H1 (cell line): ENCODE data around the gene GADD45B. TPM values are rescaled to one million over a fixed set of nuclear protein-coding genes. Genes with fewer than 3 reads are reported as not detected.

Source experiments
- EGR1 ChIP-seq: IDR thresholded peaks from 2 replicates; pipeline ENCODE4 v1.6.1; 2011; ENCODE audit warnings: low read depth, low read length, borderline replicate concordance
- KDM1A ChIP-seq: fragments of 200-600, 300-600 bp; sonication (generic); IDR thresholded peaks from 2 replicates; pipeline ENCODE4 v1.7.1; 2016; ENCODE audit warnings: mild to moderate bottlenecking, low read length, borderline replicate concordance
- SIN3A ChIP-seq, 2 experiments: IDR thresholded peaks in 1 of 2; conservative IDR thresholded peaks in 1 of 2; 2 replicates each; pipeline ENCODE4 v1.6.1; 2011 to 2012; ENCODE audit warnings: low read length in 2 of 2, improper control_type of control experiment in 1 of 2, low read depth in 1 of 2, mild to moderate bottlenecking in 1 of 2
- polyA plus RNA-seq, 7 experiments: library from polyadenylated mRNA; depleted of rRNA in 3 of 7; stranded (reverse) in 5 of 7; unstranded in 2 of 7; fragments of >200 nt in 5 of 7; fragments of 200-250 nt in 2 of 7; gene quantifications; 1 replicate in 5 of 7; 2 replicates in 1 of 7; 4 replicates in 1 of 7; pipeline versions ENCODE4 v1.2.1 to v1.2.3, GENCODE V29; 2011 to 2013; ENCODE audit warnings: missing spikeins in 2 of 7, mixed read lengths in 2 of 7
- total RNA-seq: library from RNA; stranded (reverse); fragmentation: NEBNext Ultra II Directional; extraction: Animal tissue kit (Norgen Biotek cat#: 25700); gene quantifications from 2 replicates; pipeline ENCODE4 v1.2.1, GENCODE V29; 2021

Gene GADD45B
- total and polyA plus RNA-seq, 2 of the 8 experiments (the other 6 are each of a cell fraction or from before 2014, with no cell fraction given) = 7.4 to 11.4 TPM

GRCh38 chr19:2477732-2478191 lies 1.8 kb downstream of the GADD45B start (continued):
- TF ChIP-seq SIN3A (conservative IDR thresholded peaks at IDR 0.05 in 1 of 2, IDR thresholded peaks at IDR 0.05 in 1 of 2; ENCODE audit: low read depth in 1 of 2, low read length in 2 of 2) (no peak), EGR1 (no peak), KDM1A (no peak)
